H9 (cell line): ENCODE measurements around the gene AFMID. TPM values are rescaled to one million over a fixed set of nuclear protein-coding genes. Genes with fewer than 3 reads are reported as not detected.

Experiments used
- DNase-seq: peaks from one replicate; pipeline ENCODE4 v3.0.0-alpha.2; 2017
- H2AFZ ChIP-seq: one replicate; pipeline ENCODE4 v1.6.1; 2013; ENCODE audit warnings: mild to moderate bottlenecking, low read length, control low read depth, moderate library complexity
- H2AK5ac ChIP-seq: 2 replicates; pipeline ENCODE4 v1.6.1; 2013; ENCODE audit warnings: low read length, control low read depth, mixed read lengths; ENCODE audit not compliant: insufficient read length
- H2BK120ac ChIP-seq: one replicate; pipeline ENCODE4 v1.6.1; 2013; ENCODE audit warnings: low read depth, mild to moderate bottlenecking, low read length, control low read depth, inconsistent platforms; ENCODE audit not compliant: poor library complexity, severe bottlenecking
- H2BK12ac ChIP-seq: 2 replicates; pipeline ENCODE4 v1.6.1; 2013; ENCODE audit warnings: low read length, control low read depth, mixed read lengths, low read depth; ENCODE audit not compliant: insufficient read length
- H2BK15ac ChIP-seq: 2 replicates; pipeline ENCODE4 v1.6.1; 2013; ENCODE audit warnings: low read depth, low read length, control low read depth
- H2BK20ac ChIP-seq: one replicate; pipeline ENCODE4 v1.6.1; 2013; ENCODE audit warnings: low read depth, mild to moderate bottlenecking, low read length, control low read depth, inconsistent platforms; ENCODE audit not compliant: poor library complexity, severe bottlenecking
- H2BK5ac ChIP-seq: 2 replicates; pipeline ENCODE4 v1.6.1; 2013; ENCODE audit warnings: low read length, control low read depth, mixed read lengths; ENCODE audit not compliant: insufficient read length
- H3K14ac ChIP-seq: 2 replicates; pipeline ENCODE4 v1.6.1; 2013; ENCODE audit warnings: low read length, control low read depth; ENCODE audit not compliant: insufficient read depth
- H3K18ac ChIP-seq: 2 replicates; pipeline ENCODE4 v1.6.1; 2013; ENCODE audit warnings: low read depth, mild to moderate bottlenecking, mixed read lengths, low read length, control low read depth; ENCODE audit not compliant: insufficient read length
- H3K23ac ChIP-seq: 2 replicates; pipeline ENCODE4 v1.6.1; 2013; ENCODE audit warnings: low read length, control low read depth, mixed read lengths, low read depth; ENCODE audit not compliant: insufficient read length
- H3K23me2 ChIP-seq: 2 replicates; pipeline ENCODE4 v1.6.1; 2013; ENCODE audit warnings: low read depth, mild to moderate bottlenecking, mixed read lengths, low read length, control low read depth; ENCODE audit not compliant: insufficient read length, poor library complexity, severe bottlenecking
- H3K27ac ChIP-seq: 2 replicates; pipeline ENCODE4 v1.5.1; 2013; ENCODE audit warnings: low read length, control low read depth, mixed read lengths, low read depth; ENCODE audit not compliant: insufficient read length
- H3K27me3 ChIP-seq: 2 replicates; pipeline ENCODE4 v1.6.1; 2013; ENCODE audit warnings: low read length, control low read depth, inconsistent platforms; ENCODE audit not compliant: insufficient read depth
- H3K4ac ChIP-seq: 2 replicates; pipeline ENCODE4 v1.6.1; 2013; ENCODE audit warnings: low read depth, mild to moderate bottlenecking, control low read depth, inconsistent platforms, low read length, moderate library complexity
- H3K4me1 ChIP-seq: 2 replicates; pipeline ENCODE4 v1.6.1; 2013; ENCODE audit warnings: low read length, control low read depth, inconsistent platforms; ENCODE audit not compliant: insufficient read depth
- H3K4me2 ChIP-seq: 2 replicates; pipeline ENCODE4 v1.6.1; 2013; ENCODE audit warnings: low read length, control low read depth, mixed read lengths; ENCODE audit not compliant: insufficient read length, insufficient read depth
- H3K56ac ChIP-seq: 2 replicates; pipeline ENCODE4 v1.6.1; 2013; ENCODE audit warnings: low read depth, mild to moderate bottlenecking, mixed read lengths, low read length, control low read depth; ENCODE audit not compliant: insufficient read length
- H3K79me1 ChIP-seq: 2 replicates; pipeline ENCODE4 v1.6.1; 2013; ENCODE audit warnings: low read depth, mild to moderate bottlenecking, moderate library complexity, low read length, control low read depth, inconsistent platforms; ENCODE audit not compliant: insufficient read depth, poor library complexity, severe bottlenecking
- H3K79me2 ChIP-seq: 2 replicates; pipeline ENCODE4 v1.6.1; 2013; ENCODE audit warnings: low read length, control low read depth, inconsistent platforms; ENCODE audit not compliant: insufficient read depth
- H3K9ac ChIP-seq: 2 replicates; pipeline ENCODE4 v1.6.1; 2013; ENCODE audit warnings: low read length, control low read depth, mixed read lengths; ENCODE audit not compliant: insufficient read length; ENCODE audit errors: extremely low read depth
- H3K9me3 ChIP-seq: one replicate; pipeline ENCODE4 v1.6.1; 2013; ENCODE audit warnings: low read depth, low read length, inconsistent platforms; ENCODE audit not compliant: control insufficient read depth
- H3T11ph ChIP-seq: one replicate; pipeline ENCODE4 v1.6.1; 2013; ENCODE audit warnings: mild to moderate bottlenecking, low read length, control low read depth, inconsistent platforms
- H4K20me1 ChIP-seq: one replicate; pipeline ENCODE4 v1.6.1; 2013; ENCODE audit not compliant: control insufficient read depth, insufficient read length, insufficient read depth
- H4K5ac ChIP-seq: 2 replicates; pipeline ENCODE4 v1.6.1; 2013; ENCODE audit warnings: low read depth, mild to moderate bottlenecking, mixed read lengths, low read length, control low read depth; ENCODE audit not compliant: insufficient read length
- H4K8ac ChIP-seq: replicated peaks from 2 replicates; pipeline ENCODE4 v1.6.1; 2013; ENCODE audit warnings: low read length, control low read depth, mixed read lengths, low read depth; ENCODE audit not compliant: insufficient read length
- H4K91ac ChIP-seq: 2 replicates; pipeline ENCODE4 v1.6.1; 2013; ENCODE audit warnings: low read depth, mild to moderate bottlenecking, moderate library complexity, mixed read lengths, low read length, control low read depth; ENCODE audit not compliant: insufficient read length
- H3K27ac Mint-ChIP-seq, 3 experiments: 2 replicates in 2 of 3; 3 replicates in 1 of 3; pipeline ENCODE4 v1.8.0; 2020 to 2021; ENCODE audit warnings: mixed read lengths in 3 of 3, mild to moderate bottlenecking in 1 of 3, moderate library complexity in 1 of 3
- H3K27me3 Mint-ChIP-seq: 2 replicates; pipeline ENCODE4 v1.8.0; 2021; ENCODE audit warnings: low read depth, mild to moderate bottlenecking, moderate library complexity, mixed read lengths
- H3K36me3 Mint-ChIP-seq, 3 experiments: 2 replicates in 2 of 3; 3 replicates in 1 of 3; pipeline ENCODE4 v1.8.0; 2020 to 2021; ENCODE audit warnings: low read depth in 3 of 3, mixed read lengths in 3 of 3; ENCODE audit not compliant: insufficient read depth in 1 of 3
- H3K4me1 Mint-ChIP-seq, 2 experiments: 2 replicates each; pipeline ENCODE4 v1.8.0; 2020; ENCODE audit warnings: mixed read lengths in 2 of 2
- H3K4me3 Mint-ChIP-seq, 2 experiments: 2 replicates in 1 of 2; 3 replicates in 1 of 2; pipeline ENCODE4 v1.8.0; 2020 to 2021; ENCODE audit warnings: mild to moderate bottlenecking in 2 of 2, mixed read lengths in 2 of 2, moderate library complexity in 1 of 2
- H3K9me3 Mint-ChIP-seq, 2 experiments: 2 replicates in 1 of 2; 3 replicates in 1 of 2; pipeline ENCODE4 v1.8.0; 2020; ENCODE audit warnings: mild to moderate bottlenecking in 2 of 2, mixed read lengths in 2 of 2, moderate library complexity in 1 of 2
- WGBS: extraction: QIAGEN DNeasy Blood & Tissue Kit; methylation state at CpG from one replicate; pipeline ENCODE4 v1.1.7; 2013; ENCODE audit warnings: missing lambda C conversion rate, low lambda C conversion rate, mixed read lengths; ENCODE audit not compliant: insufficient read length; ENCODE audit errors: extremely low coverage; 5-methylcytosine and 5-hydroxymethylcytosine counted together
- total RNA-seq: library from RNA; stranded (reverse); gene quantifications from 2 replicates; pipeline ENCODE4 v1.2.1, GENCODE V29; 2021
- TF ChIP-seq, protein P1 (sequence below): fragments of 200-600 bp; sonication (generic); conservative IDR thresholded peaks from 3 replicates; pipeline ENCODE4 v1.8.0; 2021; ENCODE audit warnings: antibody characterized with exemption, mild to moderate bottlenecking

The AFMID gene
- total RNA-seq, 1 experiment from 2014 or later, result 64.1 TPM

GRCh38 chr17:78174870-78175642 is 12.1 kb upstream of the AFMID start:
- Mint-ChIP-seq H3K9me3 (no peaks in the 10 kb centered on the region; a peak in 1 of 5 replicates), H3K27ac (peak overlapping the region; percentile 58 to 79 (median 79); a peak in 5 of 7 replicates), H3K4me3 (peak overlapping the region in 1 of 2 experiments; percentile 56; a peak in 1 of 5 replicates), H3K4me1 (peaks cover 26 to 46% of the 10 kb centered on the region in 2 experiments), H3K36me3 (peaks cover 37 to 72% (median 59%) of the 10 kb centered on the region in 3 experiments), H3K27me3 (no peaks in the 10 kb centered on the region; the same call in 1 of the 2 replicates)
- TF ChIP-seq, protein P1, sequence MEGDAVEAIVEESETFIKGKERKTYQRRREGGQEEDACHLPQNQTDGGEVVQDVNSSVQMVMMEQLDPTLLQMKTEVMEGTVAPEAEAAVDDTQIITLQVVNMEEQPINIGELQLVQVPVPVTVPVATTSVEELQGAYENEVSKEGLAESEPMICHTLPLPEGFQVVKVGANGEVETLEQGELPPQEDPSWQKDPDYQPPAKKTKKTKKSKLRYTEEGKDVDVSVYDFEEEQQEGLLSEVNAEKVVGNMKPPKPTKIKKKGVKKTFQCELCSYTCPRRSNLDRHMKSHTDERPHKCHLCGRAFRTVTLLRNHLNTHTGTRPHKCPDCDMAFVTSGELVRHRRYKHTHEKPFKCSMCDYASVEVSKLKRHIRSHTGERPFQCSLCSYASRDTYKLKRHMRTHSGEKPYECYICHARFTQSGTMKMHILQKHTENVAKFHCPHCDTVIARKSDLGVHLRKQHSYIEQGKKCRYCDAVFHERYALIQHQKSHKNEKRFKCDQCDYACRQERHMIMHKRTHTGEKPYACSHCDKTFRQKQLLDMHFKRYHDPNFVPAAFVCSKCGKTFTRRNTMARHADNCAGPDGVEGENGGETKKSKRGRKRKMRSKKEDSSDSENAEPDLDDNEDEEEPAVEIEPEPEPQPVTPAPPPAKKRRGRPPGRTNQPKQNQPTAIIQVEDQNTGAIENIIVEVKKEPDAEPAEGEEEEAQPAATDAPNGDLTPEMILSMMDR, result peak; percentile 63
- no peaks in the 10 kb centered on the region for H3K79me1 ChIP-seq
- H3K23me2 ChIP-seq, result no peaks in the 10 kb centered on the region
- H3K18ac ChIP-seq, result no peak overlapping the region
- no peak overlapping the region for H2BK5ac ChIP-seq
- H3K14ac ChIP-seq, result no peak overlapping the region; the same call in 1 of the 2 replicates
- H2BK20ac ChIP-seq, result no peak overlapping the region
- H2AFZ ChIP-seq, result no peak overlapping the region
- H2BK120ac ChIP-seq, result no peak overlapping the region
- no peaks in the 10 kb centered on the region for H3K79me2 ChIP-seq
- no peak overlapping the region for H3K9ac ChIP-seq
- H3K27me3 ChIP-seq, result no peaks in the 10 kb centered on the region
- no peak overlapping the region for H3K4me2 ChIP-seq
- no peak overlapping the region for H4K8ac ChIP-seq
- no peak overlapping the region for H3T11ph ChIP-seq
- no peak overlapping the region for H3K23ac ChIP-seq
- H4K5ac ChIP-seq, result no peak overlapping the region
- no peak overlapping the region for H3K27ac ChIP-seq
- H4K20me1 ChIP-seq, result no peaks in the 10 kb centered on the region
- H3K56ac ChIP-seq, result no peak overlapping the region
- no peak overlapping the region for H2AK5ac ChIP-seq
- no peaks in the 10 kb centered on the region; the same call in 1 of the 2 replicates for H3K4me1 ChIP-seq
- no peak overlapping the region for H3K4ac ChIP-seq
- H2BK12ac ChIP-seq, result no peak overlapping the region
- peak; percentile 84 for DNase-seq
- WGBS, result no CpG with 5 or more reads among the region's 28 CpGs
- H4K91ac ChIP-seq, result no peak overlapping the region
- H2BK15ac ChIP-seq, result no peak overlapping the region
- H3K9me3 ChIP-seq, result no peaks in the 10 kb centered on the region
